ENCODE measurements around the gene LRRC4B.

DNA sequence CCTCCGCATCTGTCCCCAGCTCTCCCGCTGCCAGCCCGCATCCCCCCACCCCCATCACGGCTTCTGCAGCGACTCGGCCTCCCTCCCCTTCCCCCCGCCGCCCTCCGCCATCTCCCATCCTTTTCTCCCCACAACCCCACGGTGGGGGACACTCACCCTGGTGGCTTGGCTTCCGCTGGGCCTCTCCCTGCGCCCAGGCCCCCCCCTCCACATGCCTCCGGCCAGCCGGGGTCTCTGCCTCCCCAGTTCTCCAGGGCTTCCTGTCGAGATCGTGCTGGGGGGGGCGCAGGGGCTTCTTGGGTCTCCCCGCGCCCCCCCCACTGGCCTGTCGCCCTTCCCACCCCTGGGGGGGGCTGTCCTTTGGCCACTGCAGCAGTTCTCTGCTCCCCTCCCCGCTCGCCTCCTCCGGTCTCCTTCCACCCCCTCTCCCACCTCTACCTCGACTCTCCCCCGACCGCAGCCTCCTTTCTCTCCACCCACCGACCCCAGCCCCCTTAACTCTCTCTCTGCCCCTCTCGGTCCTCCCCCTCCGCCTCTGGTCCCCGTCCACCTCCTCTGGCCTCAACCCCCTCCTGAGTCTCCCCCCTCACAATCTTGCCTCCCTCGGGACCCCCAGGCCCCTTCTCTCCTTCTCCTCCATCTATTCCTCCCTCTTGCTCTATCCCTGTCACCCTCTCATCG is 17.1 kb downstream of the LRRC4B start:
- TF ChIP-seq, protein P1, sequence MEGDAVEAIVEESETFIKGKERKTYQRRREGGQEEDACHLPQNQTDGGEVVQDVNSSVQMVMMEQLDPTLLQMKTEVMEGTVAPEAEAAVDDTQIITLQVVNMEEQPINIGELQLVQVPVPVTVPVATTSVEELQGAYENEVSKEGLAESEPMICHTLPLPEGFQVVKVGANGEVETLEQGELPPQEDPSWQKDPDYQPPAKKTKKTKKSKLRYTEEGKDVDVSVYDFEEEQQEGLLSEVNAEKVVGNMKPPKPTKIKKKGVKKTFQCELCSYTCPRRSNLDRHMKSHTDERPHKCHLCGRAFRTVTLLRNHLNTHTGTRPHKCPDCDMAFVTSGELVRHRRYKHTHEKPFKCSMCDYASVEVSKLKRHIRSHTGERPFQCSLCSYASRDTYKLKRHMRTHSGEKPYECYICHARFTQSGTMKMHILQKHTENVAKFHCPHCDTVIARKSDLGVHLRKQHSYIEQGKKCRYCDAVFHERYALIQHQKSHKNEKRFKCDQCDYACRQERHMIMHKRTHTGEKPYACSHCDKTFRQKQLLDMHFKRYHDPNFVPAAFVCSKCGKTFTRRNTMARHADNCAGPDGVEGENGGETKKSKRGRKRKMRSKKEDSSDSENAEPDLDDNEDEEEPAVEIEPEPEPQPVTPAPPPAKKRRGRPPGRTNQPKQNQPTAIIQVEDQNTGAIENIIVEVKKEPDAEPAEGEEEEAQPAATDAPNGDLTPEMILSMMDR (IDR thresholded peaks at IDR 0.05): no peak
- no peak for TF ChIP-seq POLR2A (IDR thresholded peaks at IDR 0.05)

Measured in heart left ventricle (tissue), 13 donors.